ENCODE data around the gene FAH.

GRCh38 chr15:80204231-80204630 lies 51.4 kb downstream of the FAH start:
- TF ChIP-seq POLR2A (IDR thresholded peaks at IDR 0.05) (no peak), CTCF (IDR thresholded peaks at IDR 0.05) (no peak)
